Muscle layer of duodenum (tissue), 2 donors: ENCODE data around the gene WDR7.
A peak's percentile ranks its signal among the peaks of the same experiment; 100 is the strongest.

Experiments used
- H3K27ac ChIP-seq: one replicate; pipeline ENCODE4 v1.7.0; 2013; ENCODE audit warnings: mild to moderate bottlenecking, low read length
- H3K27me3 ChIP-seq: one replicate; pipeline ENCODE4 v1.7.0; 2013; ENCODE audit warnings: low read depth, mild to moderate bottlenecking, control low read depth, low read length
- H3K36me3 ChIP-seq, 2 donors: one replicate each; pipeline ENCODE4 v1.7.0; 2013; ENCODE audit warnings: low read length in 2 of 2, control low read depth in 1 of 2, mild to moderate bottlenecking in 1 of 2; ENCODE audit not compliant: insufficient read depth in 2 of 2, control insufficient read depth in 1 of 2
- H3K4me1 ChIP-seq, 2 donors: one replicate each; pipeline ENCODE4 v1.7.0; 2013; ENCODE audit warnings: low read length in 2 of 2, mild to moderate bottlenecking in 2 of 2, control low read depth in 1 of 2, moderate library complexity in 1 of 2; ENCODE audit not compliant: insufficient read depth in 2 of 2, control insufficient read depth in 1 of 2
- H3K4me3 ChIP-seq, 2 donors: one replicate each; pipeline ENCODE4 v1.7.0; 2013; ENCODE audit warnings: low read length in 2 of 2, low read depth in 1 of 2, mild to moderate bottlenecking in 1 of 2
- H3K9me3 ChIP-seq, 2 donors: one replicate each; pipeline ENCODE4 v1.7.0; 2013; ENCODE audit warnings: low read length in 2 of 2, control low read depth in 1 of 2, mild to moderate bottlenecking in 1 of 2; ENCODE audit not compliant: control insufficient read depth in 1 of 2
- donor health status: healthy.

WDR7 gene

DNA sequence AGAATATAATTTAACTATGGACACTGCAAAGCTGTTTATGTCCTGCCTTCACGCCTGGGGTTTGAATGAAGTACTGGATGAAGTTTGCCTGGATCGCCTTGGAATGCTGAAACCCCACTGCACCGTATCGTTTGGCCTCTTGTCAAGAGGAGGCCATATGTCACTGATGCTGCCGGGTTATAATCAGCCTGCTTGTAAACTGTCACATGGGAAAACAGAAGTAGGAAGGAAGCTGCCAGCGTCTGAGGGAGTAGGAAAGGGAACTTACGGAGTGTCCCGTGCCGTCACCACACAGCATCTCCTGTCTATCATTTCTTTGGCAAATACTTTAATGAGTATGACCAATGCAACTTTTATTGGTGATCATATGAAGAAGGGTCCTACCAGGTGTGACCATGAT is 105.8 kb downstream of the WDR7 start:
- no peaks in the 10 kb centered on the region for H3K27me3 ChIP-seq
- H3K9me3 ChIP-seq, result no peaks in the 10 kb centered on the region
- H3K36me3 ChIP-seq, result peaks cover 3 to 7% of the 10 kb centered on the region in 2 donors
- H3K4me1 ChIP-seq, result no peaks in the 10 kb centered on the region
- H3K27ac ChIP-seq, result no peak overlapping the region
- H3K4me3 ChIP-seq, result no peak overlapping the region

GRCh38 chr18:56770097-56770496 is 118.9 kb downstream of the WDR7 start:
- no peaks in the 10 kb centered on the region for H3K9me3 ChIP-seq

GRCh38 chr18:56770873-56771272 is 119.7 kb downstream of the WDR7 start:
- Histone ChIP-seq H3K4me3 (no peak overlapping the region), H3K4me1 (no peaks in the 10 kb centered on the region), H3K9me3 (no peaks in the 10 kb centered on the region), H3K27ac (no peak overlapping the region), H3K36me3 (no peaks in the 10 kb centered on the region), H3K27me3 (no peaks in the 10 kb centered on the region)

More at GRCh38 chr18:56770097-56770496, 118.9 kb downstream of the WDR7 start:
- Histone ChIP-seq H3K36me3 (no peaks in the 10 kb centered on the region), H3K4me1 (no peaks in the 10 kb centered on the region), H3K4me3 (no peak overlapping the region), H3K27me3 (no peaks in the 10 kb centered on the region), H3K27ac (no peak overlapping the region)

DNA sequence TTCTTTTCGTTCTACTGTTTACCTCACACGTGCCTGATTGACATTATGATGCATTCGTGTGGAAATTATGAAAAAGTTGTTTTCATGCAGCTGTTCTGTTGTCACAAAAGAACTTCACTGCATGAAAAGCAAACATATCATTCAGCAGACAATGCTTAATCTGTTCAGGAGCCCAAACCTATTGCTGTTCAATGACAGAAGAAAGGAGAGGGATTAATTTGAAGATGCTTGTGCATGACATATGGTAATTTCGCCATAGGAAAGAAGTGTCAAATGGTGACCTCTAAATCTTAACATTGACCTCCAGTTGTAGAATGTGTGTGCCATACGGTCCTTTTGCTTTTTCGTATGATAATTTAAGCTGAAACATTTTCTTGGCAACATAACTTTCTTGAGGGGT is 124.5 kb downstream of the WDR7 start:
- H3K9me3 ChIP-seq, result no peaks in the 10 kb centered on the region
- H3K36me3 ChIP-seq, result no peaks in the 10 kb centered on the region
- H3K4me3 ChIP-seq, result no peak overlapping the region
- no peaks in the 10 kb centered on the region for H3K4me1 ChIP-seq
- no peaks in the 10 kb centered on the region for H3K27me3 ChIP-seq
- no peak overlapping the region for H3K27ac ChIP-seq

- Histone ChIP-seq H3K27me3 (no peaks in the 10 kb centered on the region), H3K27ac (no peak overlapping the region), H3K4me1 (no peaks in the 10 kb centered on the region), H3K36me3 (peaks cover 8 to 13% of the 10 kb centered on the region in 2 donors), H3K9me3 (no peaks in the 10 kb centered on the region), H3K4me3 (no peak overlapping the region)
These were observed 136.2 kb downstream of the WDR7 start for GRCh38 chr18:56787390-56787789.

DNA sequence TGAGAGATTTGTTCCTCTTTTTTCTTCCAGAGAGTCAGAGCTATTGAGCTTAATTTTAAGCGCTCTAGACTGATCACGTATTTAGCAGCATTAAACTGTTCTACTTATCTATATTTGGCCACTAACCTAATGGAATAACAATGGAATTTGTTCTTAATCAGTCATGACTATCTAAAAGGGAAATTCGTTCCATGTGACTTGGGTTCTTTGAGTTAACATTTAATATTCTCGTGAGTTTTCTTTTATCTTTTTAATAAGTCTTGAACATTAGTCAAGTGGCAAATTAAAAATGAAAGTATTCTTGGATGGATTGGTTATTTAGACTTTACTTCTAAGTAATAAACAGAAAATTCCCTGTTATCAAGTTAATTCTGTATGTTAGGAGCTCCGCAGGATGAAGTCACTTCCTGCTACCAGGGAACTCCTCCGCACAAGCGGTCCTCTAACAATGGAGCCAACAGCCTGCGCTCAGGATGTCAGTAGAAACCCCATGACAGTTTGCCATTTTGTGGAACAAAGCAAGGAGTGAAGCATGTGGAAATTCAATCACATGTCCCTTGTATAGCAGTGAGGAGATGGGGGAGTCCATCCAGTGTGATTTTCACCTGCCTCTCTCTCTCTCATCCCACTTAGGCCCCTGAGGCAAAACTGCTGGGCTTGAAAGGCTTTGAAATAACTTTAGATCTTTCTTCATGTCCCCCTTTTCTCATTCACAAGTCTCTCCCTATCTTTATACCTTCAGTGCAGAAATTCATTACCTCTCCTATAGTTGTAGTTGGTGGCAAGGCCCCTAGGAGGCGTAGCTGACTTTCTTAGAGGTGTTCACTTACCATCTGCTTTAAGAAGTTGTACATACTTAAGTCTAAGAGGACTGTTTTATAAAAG is 138.1 kb downstream of the WDR7 start:
- Histone ChIP-seq H3K9me3 (no peaks in the 10 kb centered on the region), H3K4me3 (no peak overlapping the region), H3K27me3 (no peaks in the 10 kb centered on the region), H3K36me3 (peaks cover 6 to 13% of the 10 kb centered on the region in 2 donors), H3K4me1 (no peaks in the 10 kb centered on the region), H3K27ac (peak overlapping the region; percentile 44)

GRCh38 chr18:56789889-56790180 is 138.7 kb downstream of the WDR7 start:
- H3K27me3 ChIP-seq, result no peaks in the 10 kb centered on the region
- H3K36me3 ChIP-seq, result peaks cover 6 to 13% of the 10 kb centered on the region in 2 donors
- no peak overlapping the region for H3K4me3 ChIP-seq
- no peaks in the 10 kb centered on the region for H3K4me1 ChIP-seq
- peak overlapping the region; percentile 44 for H3K27ac ChIP-seq
- H3K9me3 ChIP-seq, result no peaks in the 10 kb centered on the region

GRCh38 chr18:56795381-56795780 is 144.2 kb downstream of the WDR7 start:
- Histone ChIP-seq H3K36me3 (peaks cover 0 to 7% of the 10 kb centered on the region in 2 donors), H3K4me3 (no peak overlapping the region), H3K4me1 (peaks cover 0 to 5% of the 10 kb centered on the region in 2 donors), H3K27me3 (no peaks in the 10 kb centered on the region), H3K27ac (no peak overlapping the region), H3K9me3 (no peaks in the 10 kb centered on the region)

DNA sequence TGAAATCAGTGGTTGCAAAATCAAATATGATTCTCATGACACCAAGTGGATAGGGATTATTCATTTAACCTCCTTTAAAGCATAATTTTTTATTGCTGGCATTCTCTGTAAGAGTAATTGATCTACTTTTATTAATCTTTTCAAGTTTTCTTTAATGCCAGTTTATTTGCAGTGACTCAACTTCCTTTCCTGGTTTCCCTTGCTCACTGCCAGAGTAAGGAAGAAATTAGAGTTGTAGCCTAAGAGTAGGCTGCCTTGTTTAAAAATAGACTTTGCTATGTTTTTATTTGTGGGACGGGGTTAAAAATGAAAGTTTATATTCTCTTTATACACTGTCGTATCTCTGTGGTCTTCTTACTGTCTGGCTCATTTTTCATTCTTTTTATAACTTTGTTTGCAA is 148.6 kb downstream of the WDR7 start:
- H3K4me3 ChIP-seq, result no peak overlapping the region
- H3K9me3 ChIP-seq, result no peaks in the 10 kb centered on the region
- peaks cover 0 to 5% of the 10 kb centered on the region in 2 donors for H3K4me1 ChIP-seq
- H3K27ac ChIP-seq, result no peak overlapping the region
- H3K27me3 ChIP-seq, result no peaks in the 10 kb centered on the region
- H3K36me3 ChIP-seq, result peaks cover 4 to 6% of the 10 kb centered on the region in 2 donors

DNA sequence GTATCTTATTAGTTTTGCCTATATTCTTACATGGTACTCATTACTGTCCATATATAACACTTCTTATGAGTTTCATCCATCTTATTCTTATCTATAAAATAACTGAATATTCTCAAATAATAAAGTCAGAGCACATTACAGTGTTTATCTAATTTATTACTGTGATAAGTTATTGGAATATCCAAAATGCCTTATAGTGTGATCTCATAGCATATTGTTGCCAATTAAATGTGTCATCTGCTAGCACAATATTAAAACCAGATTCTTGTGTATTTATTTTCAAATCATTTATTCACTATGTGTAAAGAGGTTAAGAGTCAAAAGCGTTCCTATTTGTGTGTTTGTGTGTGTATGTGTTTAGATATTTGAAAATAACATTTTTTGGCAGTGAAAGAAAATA is 151.9 kb downstream of the WDR7 start:
- peaks cover 0 to 5% of the 10 kb centered on the region in 2 donors for H3K4me1 ChIP-seq
- H3K27ac ChIP-seq, result no peak overlapping the region
- no peak overlapping the region for H3K4me3 ChIP-seq
- peaks cover 0 to 6% of the 10 kb centered on the region in 2 donors for H3K36me3 ChIP-seq
- H3K9me3 ChIP-seq, result no peaks in the 10 kb centered on the region
- no peaks in the 10 kb centered on the region for H3K27me3 ChIP-seq

- Histone ChIP-seq H3K4me1 (no peaks in the 10 kb centered on the region), H3K27me3 (no peaks in the 10 kb centered on the region), H3K27ac (no peak overlapping the region), H3K9me3 (no peaks in the 10 kb centered on the region), H3K36me3 (peaks cover 0 to 6% of the 10 kb centered on the region in 2 donors), H3K4me3 (no peak overlapping the region)
These were observed 153.2 kb downstream of the WDR7 start for GRCh38 chr18:56804395-56804794.

DNA sequence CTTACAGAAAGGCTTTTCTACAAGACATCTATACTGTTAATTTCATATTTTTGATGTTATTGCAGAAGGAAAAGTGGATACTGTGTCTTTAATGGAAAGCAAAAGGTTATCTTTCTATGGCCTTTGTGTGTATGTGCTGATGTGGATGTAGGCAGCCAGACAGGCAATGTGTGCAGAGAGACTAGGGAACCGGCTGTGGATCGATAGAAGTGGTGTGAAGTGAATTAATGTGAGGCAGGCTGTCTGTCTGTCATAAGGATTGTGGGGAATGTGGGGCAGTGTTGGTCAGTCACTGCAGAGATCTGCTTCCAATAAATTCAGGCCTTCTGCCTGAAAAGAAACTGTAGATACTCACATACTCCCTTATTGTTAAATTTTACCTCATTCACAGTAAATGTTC is 156.7 kb downstream of the WDR7 start:
- Histone ChIP-seq H3K4me3 (no peak overlapping the region), H3K9me3 (no peaks in the 10 kb centered on the region), H3K36me3 (peaks cover 0 to 6% of the 10 kb centered on the region in 2 donors), H3K27ac (no peak overlapping the region), H3K27me3 (no peaks in the 10 kb centered on the region), H3K4me1 (no peaks in the 10 kb centered on the region)
